DND-41 (cell line): ENCODE results near the gene JAKMIP2.

Experiments used
- ATAC-seq: fragments of 200-7000 bp; cut with Tn5 transposase; 3 replicates; pipeline ENCODE4 v1.9.1; 2021; ENCODE audit warnings: low read depth; ENCODE audit not compliant: insufficient read depth
- DNase-seq: peaks from one replicate; pipeline ENCODE4 v3.0.0-alpha.2; 2020
- H2AFZ ChIP-seq: 2 replicates; pipeline ENCODE4 v1.6.0; 2012; ENCODE audit warnings: low read depth, low read length
- H3K27ac ChIP-seq: 2 replicates; pipeline ENCODE4 v1.5.1; 2012; ENCODE audit warnings: low read length, inconsistent platforms
- H3K27me3 ChIP-seq: fragments of 200-600 bp; sonication (generic); 2 replicates; pipeline ENCODE4 v1.6.0; 2012; ENCODE audit warnings: low read length, mild to moderate bottlenecking, inconsistent platforms; ENCODE audit not compliant: insufficient read depth, poor library complexity
- H3K36me3 ChIP-seq: 2 replicates; pipeline ENCODE4 v1.5.1; 2012; ENCODE audit warnings: low read length, inconsistent platforms; ENCODE audit not compliant: insufficient read depth
- H3K4me1 ChIP-seq: 2 replicates; pipeline ENCODE4 v1.5.1; 2012; ENCODE audit warnings: mild to moderate bottlenecking, low read length; ENCODE audit not compliant: insufficient read depth
- H3K4me2 ChIP-seq: 2 replicates; pipeline ENCODE4 v1.6.0; 2012; ENCODE audit warnings: mild to moderate bottlenecking, moderate library complexity, low read length, inconsistent platforms; ENCODE audit not compliant: insufficient read depth
- H3K4me3 ChIP-seq, 2 experiments: fragments of 200-600 bp in 1 of 2; shearing (Covaris generic) in 1 of 2; 2 replicates each; pipeline ENCODE4 v1.5.1; 2012 to 2016; ENCODE audit warnings: inconsistent platforms in 2 of 2, low read length in 2 of 2, mild to moderate bottlenecking in 2 of 2, low read depth in 1 of 2, moderate library complexity in 1 of 2
- H3K79me2 ChIP-seq: 2 replicates; pipeline ENCODE4 v1.6.0; 2012; ENCODE audit warnings: low read length, inconsistent platforms; ENCODE audit not compliant: insufficient read depth
- H3K9ac ChIP-seq: 2 replicates; pipeline ENCODE4 v1.6.0; 2012; ENCODE audit warnings: low read depth, mild to moderate bottlenecking, inconsistent platforms, low read length, moderate library complexity
- H3K9me3 ChIP-seq: 2 replicates; pipeline ENCODE4 v1.5.1; 2012; ENCODE audit warnings: low read length, moderate library complexity, mild to moderate bottlenecking, inconsistent platforms; ENCODE audit not compliant: insufficient read depth, severe bottlenecking
- H4K20me1 ChIP-seq: 2 replicates; pipeline ENCODE4 v1.6.0; 2012; ENCODE audit warnings: low read length; ENCODE audit not compliant: insufficient read depth
- CTCF ChIP-seq: IDR thresholded peaks from 2 replicates; pipeline ENCODE4 v1.5.1; 2012; ENCODE audit warnings: borderline replicate concordance, low read length, moderate library complexity, mild to moderate bottlenecking; ENCODE audit not compliant: poor library complexity, severe bottlenecking; ENCODE audit errors: extremely low read depth
- EZH2 ChIP-seq: IDR thresholded peaks from 3 replicates; pipeline ENCODE4 v1.6.1; 2012; ENCODE audit warnings: borderline replicate concordance, low read depth, mild to moderate bottlenecking, moderate library complexity, low read length, inconsistent platforms; ENCODE audit not compliant: severe bottlenecking

The JAKMIP2 gene

DNA sequence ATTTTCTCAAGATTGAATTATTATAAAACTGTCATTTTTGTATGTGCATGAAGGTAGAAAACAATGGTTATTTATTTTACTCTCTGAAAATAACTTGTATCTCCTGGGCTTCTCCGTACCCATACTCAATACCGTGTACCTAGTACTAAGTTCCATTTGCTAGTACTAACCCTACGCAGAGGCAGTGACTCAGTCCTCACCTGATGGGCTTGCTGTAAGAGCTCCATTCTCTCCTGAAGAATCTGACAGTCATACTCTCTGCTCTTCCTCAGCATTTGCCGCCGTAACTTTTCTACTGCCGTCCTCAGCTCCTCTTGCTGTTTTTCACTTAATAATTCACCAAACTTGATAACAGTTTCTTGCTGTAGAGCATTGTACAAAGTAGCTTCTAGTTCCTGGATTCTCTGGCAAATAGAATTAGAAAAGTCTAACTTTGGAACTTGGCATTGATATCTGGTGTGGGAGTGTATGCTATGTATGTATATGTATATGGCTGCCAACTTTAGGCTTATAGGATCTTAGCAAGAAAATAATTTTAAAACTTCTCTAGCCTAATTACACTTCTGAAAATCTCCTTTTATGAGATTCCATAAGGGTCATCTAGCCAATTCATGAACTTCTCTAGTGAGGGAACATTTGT, 164.7 kb downstream of the JAKMIP2 start:
- no peaks in the 10 kb centered on the region for H4K20me1 ChIP-seq

GRCh38 chr5:147617191-147617606, 165.3 kb downstream of the JAKMIP2 start:
- H3K27ac ChIP-seq, result no peak overlapping the region
- no peaks in the 10 kb centered on the region for H3K27me3 ChIP-seq
- no peaks in the 10 kb centered on the region for H3K4me1 ChIP-seq
- H2AFZ ChIP-seq, result no peak overlapping the region
- no peak overlapping the region for H3K4me3 ChIP-seq
- ATAC-seq, result no peak
- DNase-seq, result no peak
- H3K36me3 ChIP-seq, result no peaks in the 10 kb centered on the region
- TF ChIP-seq CTCF (no peak), EZH2 (no peak)
- H3K9ac ChIP-seq, result no peak overlapping the region
- H3K79me2 ChIP-seq, result no peaks in the 10 kb centered on the region
- no peaks in the 10 kb centered on the region for H3K9me3 ChIP-seq
- H4K20me1 ChIP-seq, result no peaks in the 10 kb centered on the region
- H3K4me2 ChIP-seq, result no peak overlapping the region

More for the DNA sequence above, 164.7 kb downstream of the JAKMIP2 start:
- TF ChIP-seq CTCF (no peak), EZH2 (no peak)
- Histone ChIP-seq H3K27ac (no peak overlapping the region), H3K9ac (no peak overlapping the region), H3K4me1 (no peaks in the 10 kb centered on the region), H3K9me3 (no peaks in the 10 kb centered on the region), H3K4me2 (no peak overlapping the region), H3K4me3 (no peak overlapping the region), H3K79me2 (no peaks in the 10 kb centered on the region), H2AFZ (no peak overlapping the region), H3K27me3 (no peaks in the 10 kb centered on the region), H3K36me3 (no peaks in the 10 kb centered on the region)
- ATAC-seq, result no peak
- no peak for DNase-seq

DNA sequence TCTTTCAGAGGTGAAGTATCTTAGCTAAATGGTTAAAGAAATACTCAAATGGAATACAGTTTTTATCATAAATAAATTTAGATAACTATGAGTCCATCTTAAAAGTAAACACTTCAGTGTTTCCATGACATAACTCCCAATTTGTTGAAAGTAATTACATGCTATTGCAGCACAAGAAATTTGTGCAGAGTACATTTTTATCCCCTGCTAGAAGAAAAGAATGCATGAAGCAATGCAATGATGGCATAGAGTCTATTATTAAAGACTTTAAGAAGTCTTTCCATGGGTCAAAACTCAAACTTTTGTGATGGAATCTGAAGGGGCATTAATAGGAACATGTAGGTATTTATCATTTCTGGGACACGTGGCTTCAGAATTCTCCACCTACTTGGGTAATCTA, 166.1 kb downstream of the JAKMIP2 start:
- H3K9ac ChIP-seq, result no peak overlapping the region
- no peaks in the 10 kb centered on the region for H3K9me3 ChIP-seq
- ATAC-seq (no peak), DNase-seq (no peak)
- no peaks in the 10 kb centered on the region for H3K36me3 ChIP-seq
- H3K27me3 ChIP-seq, result no peaks in the 10 kb centered on the region
- no peaks in the 10 kb centered on the region for H3K4me1 ChIP-seq
- H4K20me1 ChIP-seq, result no peaks in the 10 kb centered on the region
- no peak overlapping the region for H2AFZ ChIP-seq
- H3K79me2 ChIP-seq, result no peaks in the 10 kb centered on the region
- H3K27ac ChIP-seq, result no peak overlapping the region
- TF ChIP-seq CTCF (no peak), EZH2 (no peak)
- H3K4me3 ChIP-seq, result no peak overlapping the region
- H3K4me2 ChIP-seq, result no peak overlapping the region

GRCh38 chr5:147613359-147613758, 169.2 kb downstream of the JAKMIP2 start:
- Histone ChIP-seq H3K79me2 (no peaks in the 10 kb centered on the region), H3K4me3 (no peak overlapping the region), H3K27me3 (no peaks in the 10 kb centered on the region), H3K36me3 (no peaks in the 10 kb centered on the region), H3K4me2 (no peak overlapping the region), H3K27ac (no peak overlapping the region), H2AFZ (no peak overlapping the region), H3K9ac (no peak overlapping the region), H3K4me1 (no peaks in the 10 kb centered on the region), H3K9me3 (no peaks in the 10 kb centered on the region), H4K20me1 (no peaks in the 10 kb centered on the region)
- DNase-seq, result no peak
- TF ChIP-seq EZH2 (no peak), CTCF (no peak)
- no peak for ATAC-seq
